K562 (cell line): ENCODE measurements around the gene PILRA. TPM values are rescaled to one million over a fixed set of nuclear protein-coding genes. Genes with fewer than 3 reads are reported as not detected.

ENCODE experiments used
- C11orf30 ChIP-seq: fragments of 450-650 bp; IDR thresholded peaks from 2 replicates; pipeline ENCODE4 v1.6.1; 2016; ENCODE audit warnings: low read depth, mild to moderate bottlenecking
- CBX8 ChIP-seq: fragments of 200-600 bp; sonication (generic); IDR thresholded peaks from 2 replicates; pipeline ENCODE4 v1.6.1; 2012; ENCODE audit warnings: borderline replicate concordance, mixed run types, low read depth, mild to moderate bottlenecking, moderate library complexity, mixed read lengths, low read length, control low read depth, inconsistent platforms; ENCODE audit not compliant: poor library complexity, severe bottlenecking; ENCODE audit errors: extremely low read depth
- DDX20 ChIP-seq: fragments of 450-650 bp; IDR thresholded peaks from 2 replicates; pipeline ENCODE4 v1.6.1; 2016; ENCODE audit warnings: missing genetic modification characterization, low read depth, mild to moderate bottlenecking, missing compliant biosample characterization, moderate library complexity
- FOXK2 ChIP-seq, 2 experiments: fragments of 450-650 bp; IDR thresholded peaks in 1 of 2; conservative IDR thresholded peaks in 1 of 2; 2 replicates each; pipeline ENCODE4 v1.6.1; 2016; ENCODE audit warnings: low read depth in 2 of 2, mild to moderate bottlenecking in 1 of 2
- HDAC6 ChIP-seq: IDR thresholded peaks from 2 replicates; pipeline ENCODE4 v1.6.1; 2012; ENCODE audit warnings: low read depth, mild to moderate bottlenecking, control low read depth, inconsistent platforms, low read length, moderate library complexity
- MEIS2 ChIP-seq: fragments of 450-650 bp; IDR thresholded peaks from 2 replicates; pipeline ENCODE4 v1.6.1; 2014; ENCODE audit warnings: mild to moderate bottlenecking; ENCODE audit not compliant: partially characterized antibody
- NFXL1 ChIP-seq: fragments of 450-650 bp; formaldehyde crosslinking; IDR thresholded peaks from 2 replicates; pipeline ENCODE4 v1.4.0; 2021; ENCODE audit warnings: mild to moderate bottlenecking
- NR2C2 ChIP-seq, 2 experiments: fragments of 200-800 bp in 1 of 2; sonication (Bioruptor generic) in 1 of 2; sonication (generic) in 1 of 2; formaldehyde crosslinking in 1 of 2; IDR thresholded peaks; 2 replicates each; pipeline versions ENCODE4 v1.6.1 to v1.8.0; 2016 to 2022; ENCODE audit warnings: mild to moderate bottlenecking in 1 of 2, missing compliant biosample characterization in 1 of 2, missing genetic modification characterization in 1 of 2, missing genetic modification reagents in 1 of 2
- NUFIP1 ChIP-seq: fragments of 450-650 bp; IDR thresholded peaks from 2 replicates; pipeline ENCODE4 v1.6.1; 2018; ENCODE audit not compliant: partially characterized antibody
- PHF21A ChIP-seq: fragments of 450-650 bp; IDR thresholded peaks from 2 replicates; pipeline ENCODE4 v1.6.1; 2017; ENCODE audit warnings: low read depth, borderline replicate concordance
- RBFOX2 ChIP-seq: fragments of 200-400 bp; formaldehyde crosslinking; IDR thresholded peaks from 2 replicates; pipeline ENCODE4 v1.6.1; 2017; ENCODE audit warnings: low read depth, mild to moderate bottlenecking, low read length, moderate library complexity
- SAFB ChIP-seq: fragments of 200-400 bp; formaldehyde crosslinking; IDR thresholded peaks from 2 replicates; pipeline ENCODE4 v1.6.1; 2017; ENCODE audit warnings: low read depth, low read length, borderline replicate concordance
- SRSF9 ChIP-seq: fragments of 200-400 bp; formaldehyde crosslinking; IDR thresholded peaks from 2 replicates; pipeline ENCODE4 v1.6.1; 2017; ENCODE audit warnings: low read depth, low read length, borderline replicate concordance
- TAF15 ChIP-seq: fragments of 200-400 bp; formaldehyde crosslinking; IDR thresholded peaks from 2 replicates; pipeline ENCODE4 v1.6.1; 2017; ENCODE audit warnings: mild to moderate bottlenecking, low read depth, low read length, moderate library complexity
- ZNF589 ChIP-seq: fragments of 200-800 bp; sonication (Bioruptor generic); IDR thresholded peaks from 2 replicates; pipeline ENCODE4 v1.6.1; 2016; ENCODE audit warnings: low read depth, missing genetic modification characterization, missing compliant biosample characterization
- ZNF766 ChIP-seq: fragments of 200-800 bp; sonication (Bioruptor generic); conservative IDR thresholded peaks from 2 replicates; pipeline ENCODE4 v1.6.1; 2016; ENCODE audit warnings: missing genetic modification characterization, missing compliant biosample characterization
- polyA plus RNA-seq, 8 experiments: library from polyadenylated mRNA; depleted of rRNA in 4 of 8; stranded (reverse) in 5 of 8; unstranded in 3 of 8; fragments of >200 nt; fragmentation: Nextera tagmentation in 2 of 8; fragmentation: Illumina TruSeq in 1 of 8; extraction: Ambion mirVana in 2 of 8; extraction: Trizol in 1 of 8; gene quantifications; 2 replicates each; pipeline versions ENCODE4 v1.2.1 to v1.2.3, GENCODE V29; 2011 to 2014; ENCODE audit warnings: inconsistent platforms in 1 of 8, missing spikeins in 1 of 8
- total RNA-seq, 7 experiments: library from RNA; depleted of rRNA in 6 of 7; stranded (reverse); fragments of >200 nt in 6 of 7; fragmentation: Illumina TruSeq in 2 of 7; extraction: Trizol in 2 of 7; gene quantifications; 2 replicates each; pipeline versions ENCODE4 v1.2.1 to v1.2.3, GENCODE V29; 2011 to 2021; ENCODE audit warnings: low replicate concordance in 1 of 7
- TF ChIP-seq, protein P1 (sequence below): fragments of 250-450 bp; sonication (Bioruptor Pico); IDR thresholded peaks from 2 replicates; pipeline ENCODE4 v1.8.0; 2022; ENCODE audit warnings: inconsistent platforms
- TF ChIP-seq, protein P2 (sequence below): sonication (generic); formaldehyde crosslinking; IDR thresholded peaks from 2 replicates; pipeline ENCODE4 v1.8.1; 2022; ENCODE audit warnings: missing genetic modification reagents
- TF ChIP-seq, protein P3 (sequence below): sonication (generic); formaldehyde crosslinking; IDR thresholded peaks from 2 replicates; pipeline ENCODE4 v1.8.0; 2022; ENCODE audit warnings: missing genetic modification reagents, mild to moderate bottlenecking, moderate library complexity, borderline replicate concordance

The PILRA gene
- total and polyA plus RNA-seq, 9 of the 15 experiments (the other 6 are each of a cell fraction or from before 2014, with no cell fraction given): 0.13 to 1.8 (median 0.62) TPM

DNA sequence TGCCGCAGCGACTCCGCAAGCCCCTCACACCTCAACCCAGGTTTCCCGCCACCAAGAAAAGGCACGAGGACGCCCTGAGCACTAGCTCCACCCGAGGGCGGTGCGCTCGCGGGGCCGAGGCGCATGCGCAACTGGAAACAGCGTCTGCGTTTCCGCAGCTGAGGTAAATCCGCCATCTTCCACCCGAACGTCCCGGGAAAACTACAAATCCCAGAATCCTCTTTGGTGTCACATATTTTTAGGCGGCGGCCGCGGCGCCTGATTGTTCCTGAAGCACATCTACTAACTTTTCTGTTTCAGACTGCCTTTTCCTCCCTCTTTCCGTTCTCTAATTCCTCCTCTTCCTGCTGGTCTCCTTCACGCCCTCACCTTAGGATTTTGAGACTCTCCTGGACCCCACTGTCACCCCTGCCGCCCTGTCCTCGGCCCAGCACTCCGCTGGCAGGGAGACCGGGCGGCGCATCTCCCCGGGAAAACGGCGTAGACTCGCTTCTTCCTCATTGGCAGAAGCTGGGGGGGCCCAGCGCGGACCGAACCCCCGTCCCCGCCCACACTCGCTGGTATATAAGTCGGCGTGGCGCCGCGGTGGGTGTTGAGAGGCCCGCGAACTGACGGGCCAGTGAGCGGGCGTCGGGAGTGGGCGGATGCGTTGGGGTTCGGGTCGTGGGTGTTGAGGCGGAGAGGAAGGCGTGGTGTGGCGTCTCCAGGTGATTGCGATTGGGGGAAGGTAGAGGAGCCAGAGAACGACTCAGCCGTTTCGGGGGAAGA, 55.1 kb downstream of the PILRA start, which contains the start of gene ZCWPW1 (continued):
- TF ChIP-seq, protein P1, sequence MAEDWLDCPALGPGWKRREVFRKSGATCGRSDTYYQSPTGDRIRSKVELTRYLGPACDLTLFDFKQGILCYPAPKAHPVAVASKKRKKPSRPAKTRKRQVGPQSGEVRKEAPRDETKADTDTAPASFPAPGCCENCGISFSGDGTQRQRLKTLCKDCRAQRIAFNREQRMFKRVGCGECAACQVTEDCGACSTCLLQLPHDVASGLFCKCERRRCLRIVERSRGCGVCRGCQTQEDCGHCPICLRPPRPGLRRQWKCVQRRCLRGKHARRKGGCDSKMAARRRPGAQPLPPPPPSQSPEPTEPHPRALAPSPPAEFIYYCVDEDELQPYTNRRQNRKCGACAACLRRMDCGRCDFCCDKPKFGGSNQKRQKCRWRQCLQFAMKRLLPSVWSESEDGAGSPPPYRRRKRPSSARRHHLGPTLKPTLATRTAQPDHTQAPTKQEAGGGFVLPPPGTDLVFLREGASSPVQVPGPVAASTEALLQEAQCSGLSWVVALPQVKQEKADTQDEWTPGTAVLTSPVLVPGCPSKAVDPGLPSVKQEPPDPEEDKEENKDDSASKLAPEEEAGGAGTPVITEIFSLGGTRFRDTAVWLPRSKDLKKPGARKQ (CRISPR knock-in tag): no peak
- no peak for TF ChIP-seq NFXL1 (CRISPR knock-in tag)
- TF ChIP-seq ZNF589 (CRISPR knock-in tag): no peak
- TF ChIP-seq SRSF9: no peak
- TF ChIP-seq SAFB: peak; percentile 73; the same call in 1 of the 2 replicates
- no peak for TF ChIP-seq CBX8
- TF ChIP-seq HDAC6: 0 out of 2 replicates have a peak, but pooled peaks have one; percentile 56
- TF ChIP-seq RBFOX2: peak; percentile 98
- TF ChIP-seq, protein P2, sequence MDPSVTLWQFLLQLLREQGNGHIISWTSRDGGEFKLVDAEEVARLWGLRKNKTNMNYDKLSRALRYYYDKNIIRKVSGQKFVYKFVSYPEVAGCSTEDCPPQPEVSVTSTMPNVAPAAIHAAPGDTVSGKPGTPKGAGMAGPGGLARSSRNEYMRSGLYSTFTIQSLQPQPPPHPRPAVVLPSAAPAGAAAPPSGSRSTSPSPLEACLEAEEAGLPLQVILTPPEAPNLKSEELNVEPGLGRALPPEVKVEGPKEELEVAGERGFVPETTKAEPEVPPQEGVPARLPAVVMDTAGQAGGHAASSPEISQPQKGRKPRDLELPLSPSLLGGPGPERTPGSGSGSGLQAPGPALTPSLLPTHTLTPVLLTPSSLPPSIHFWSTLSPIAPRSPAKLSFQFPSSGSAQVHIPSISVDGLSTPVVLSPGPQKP (CRISPR knock-in tag): no peak
- TF ChIP-seq MEIS2: peak; percentile 90
- TF ChIP-seq, protein P3, sequence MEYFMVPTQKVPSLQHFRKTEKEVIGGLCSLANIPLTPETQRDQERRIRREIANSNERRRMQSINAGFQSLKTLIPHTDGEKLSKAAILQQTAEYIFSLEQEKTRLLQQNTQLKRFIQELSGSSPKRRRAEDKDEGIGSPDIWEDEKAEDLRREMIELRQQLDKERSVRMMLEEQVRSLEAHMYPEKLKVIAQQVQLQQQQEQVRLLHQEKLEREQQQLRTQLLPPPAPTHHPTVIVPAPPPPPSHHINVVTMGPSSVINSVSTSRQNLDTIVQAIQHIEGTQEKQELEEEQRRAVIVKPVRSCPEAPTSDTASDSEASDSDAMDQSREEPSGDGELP: peak; percentile 91
- peak in 1 of 2 experiments; percentile 59; a peak in 3 of 4 replicates for TF ChIP-seq FOXK2 (conservative IDR thresholded peaks at IDR 0.05 in 1 of 2, IDR thresholded peaks at IDR 0.05 in 1 of 2; ENCODE audit: low read depth in 2 of 2)
- TF ChIP-seq NUFIP1: peak; percentile 69
- TF ChIP-seq NR2C2 (CRISPR knock-in tag; IDR thresholded peaks at IDR 0.05): peak; percentile 91
- TF ChIP-seq NR2C2 (tag; IDR thresholded peaks at IDR 0.05): peak; percentile 87
- no peak for TF ChIP-seq ZNF766 (CRISPR knock-in tag)
- TF ChIP-seq PHF21A: peak; percentile 69
- no peak for TF ChIP-seq TAF15
- no peak for TF ChIP-seq DDX20
- peak; percentile 26; the same call in 1 of the 2 replicates for TF ChIP-seq C11orf30
